ENCODE measurements around the gene FGD4. TPM values are rescaled to one million over a fixed set of nuclear protein-coding genes. Genes with fewer than 3 reads are reported as not detected.

The FGD4 gene
- total and polyA plus RNA-seq, 2 donors from 2014 or later, result 4.9 to 55.5 TPM

DNA sequence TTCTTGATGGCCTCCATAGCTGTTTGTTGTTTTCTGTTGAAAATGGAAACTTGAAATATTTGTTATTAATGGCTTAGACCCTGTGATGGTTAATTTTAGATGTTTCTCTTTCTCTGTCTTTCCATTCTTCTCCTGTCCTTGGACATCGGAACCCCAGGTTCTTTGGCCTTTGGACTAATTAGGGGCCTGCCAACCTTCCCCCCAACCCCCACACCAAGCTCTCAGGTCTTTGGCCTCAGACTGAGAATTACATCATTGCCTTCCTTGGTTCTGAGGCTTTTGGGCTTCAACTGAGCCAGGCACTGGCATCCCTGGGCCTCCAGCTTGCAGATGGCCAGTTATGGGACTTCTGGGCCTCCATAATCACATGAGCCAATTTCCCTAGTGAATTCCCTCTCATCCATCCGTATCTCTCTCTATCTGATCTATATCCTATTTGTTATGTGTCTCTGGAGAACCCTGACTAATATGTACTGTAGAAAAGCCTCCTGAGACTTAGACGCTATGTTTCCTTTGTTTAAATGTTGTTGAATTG lies 71.6 kb downstream of the FGD4 start:
- Histone ChIP-seq H3K9ac (ENCODE audit: low read length in 3 of 3) (no peak overlapping the region), H3K27ac (ENCODE audit: low read depth in 2 of 2, low read length in 2 of 2) (no peak overlapping the region), H3K4me1 (ENCODE audit: control insufficient read depth in 2 of 3, insufficient read depth in 2 of 3, low read depth in 1 of 3, low read length in 3 of 3) (peaks cover 0 to 18% (median 5%) of the 10 kb centered on the region in 3 donors), H3K9me3 (ENCODE audit: control insufficient read depth in 2 of 3, insufficient read depth in 1 of 3, low read length in 3 of 3) (no peaks in the 10 kb centered on the region), H3K27me3 (ENCODE audit: control insufficient read depth, insufficient read depth, low read length) (no peaks in the 10 kb centered on the region), H3K4me3 (ENCODE audit: low read length in 3 of 3) (peak overlapping the region in 1 of 3 donors; percentile 22), H3K36me3 (ENCODE audit: control insufficient read depth in 2 of 3, insufficient read depth in 3 of 3, low read length in 3 of 3) (no peaks in the 10 kb centered on the region)
- TF ChIP-seq, protein P1, sequence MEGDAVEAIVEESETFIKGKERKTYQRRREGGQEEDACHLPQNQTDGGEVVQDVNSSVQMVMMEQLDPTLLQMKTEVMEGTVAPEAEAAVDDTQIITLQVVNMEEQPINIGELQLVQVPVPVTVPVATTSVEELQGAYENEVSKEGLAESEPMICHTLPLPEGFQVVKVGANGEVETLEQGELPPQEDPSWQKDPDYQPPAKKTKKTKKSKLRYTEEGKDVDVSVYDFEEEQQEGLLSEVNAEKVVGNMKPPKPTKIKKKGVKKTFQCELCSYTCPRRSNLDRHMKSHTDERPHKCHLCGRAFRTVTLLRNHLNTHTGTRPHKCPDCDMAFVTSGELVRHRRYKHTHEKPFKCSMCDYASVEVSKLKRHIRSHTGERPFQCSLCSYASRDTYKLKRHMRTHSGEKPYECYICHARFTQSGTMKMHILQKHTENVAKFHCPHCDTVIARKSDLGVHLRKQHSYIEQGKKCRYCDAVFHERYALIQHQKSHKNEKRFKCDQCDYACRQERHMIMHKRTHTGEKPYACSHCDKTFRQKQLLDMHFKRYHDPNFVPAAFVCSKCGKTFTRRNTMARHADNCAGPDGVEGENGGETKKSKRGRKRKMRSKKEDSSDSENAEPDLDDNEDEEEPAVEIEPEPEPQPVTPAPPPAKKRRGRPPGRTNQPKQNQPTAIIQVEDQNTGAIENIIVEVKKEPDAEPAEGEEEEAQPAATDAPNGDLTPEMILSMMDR (IDR thresholded peaks at IDR 0.05; ENCODE audit: borderline replicate concordance, extremely low read depth, insufficient read depth), result no peak
- intact Hi-C loops (cut with DNase I), result no loop called here
- FAIRE-seq, result no peak
- no peak for DNase-seq

DNA sequence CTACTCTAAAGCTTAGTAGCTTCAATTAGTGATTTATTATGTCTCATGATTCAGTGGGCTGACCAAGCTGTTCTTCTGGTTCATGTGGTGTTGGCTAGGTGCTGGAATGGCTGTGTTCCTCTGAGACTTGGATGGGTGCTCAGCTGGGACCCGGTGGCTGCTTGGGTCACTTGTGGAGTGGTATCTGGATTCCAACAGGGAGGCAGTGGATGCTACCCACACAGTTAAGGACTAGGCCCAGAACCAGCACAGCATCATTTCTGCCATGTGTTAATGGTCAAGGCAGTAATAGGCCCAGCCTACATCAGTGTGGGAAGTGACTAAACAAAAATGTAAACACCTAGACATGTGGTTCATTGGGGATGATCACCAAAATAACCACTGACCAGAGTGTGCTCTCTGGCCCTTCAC lies 72.2 kb downstream of the FGD4 start:
- TF ChIP-seq, protein P1 (IDR thresholded peaks at IDR 0.05; ENCODE audit: borderline replicate concordance, extremely low read depth, insufficient read depth), result no peak
- Histone ChIP-seq H3K9ac (ENCODE audit: low read length in 3 of 3) (no peak overlapping the region), H3K36me3 (ENCODE audit: control insufficient read depth in 2 of 3, insufficient read depth in 3 of 3, low read length in 3 of 3) (no peaks in the 10 kb centered on the region), H3K9me3 (ENCODE audit: control insufficient read depth in 2 of 3, insufficient read depth in 1 of 3, low read length in 3 of 3) (no peaks in the 10 kb centered on the region), H3K27me3 (ENCODE audit: control insufficient read depth, insufficient read depth, low read length) (no peaks in the 10 kb centered on the region), H3K27ac (ENCODE audit: low read depth in 2 of 2, low read length in 2 of 2) (no peak overlapping the region), H3K4me1 (ENCODE audit: control insufficient read depth in 2 of 3, insufficient read depth in 2 of 3, low read depth in 1 of 3, low read length in 3 of 3) (peaks cover 0 to 18% (median 10%) of the 10 kb centered on the region in 3 donors), H3K4me3 (ENCODE audit: low read length in 3 of 3) (peak overlapping the region in 1 of 3 donors; percentile 22)
- DNase-seq (no peak), FAIRE-seq (no peak)
- intact Hi-C loops (cut with DNase I), result no loop called here

DNA sequence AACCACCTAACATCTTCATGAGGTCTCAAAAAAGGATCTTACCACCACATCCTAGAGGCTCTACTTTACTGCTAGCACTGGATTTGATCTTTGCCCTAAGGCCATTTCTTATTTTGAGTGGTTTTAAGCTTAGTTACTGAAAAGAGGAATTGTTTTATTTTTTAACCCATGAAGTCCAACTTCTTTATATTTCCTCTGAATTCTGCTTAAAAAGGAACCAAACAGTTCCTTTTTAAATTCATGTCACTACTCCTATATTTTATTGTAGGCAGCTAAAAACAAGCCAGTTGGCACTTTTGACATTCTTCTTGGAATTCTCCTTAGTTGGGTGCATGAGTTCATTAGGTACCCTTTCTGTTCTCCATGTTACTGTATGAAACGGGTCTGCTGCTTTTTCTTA lies 76.4 kb downstream of the FGD4 start:
- H3K9me3 ChIP-seq (ENCODE audit: control insufficient read depth in 2 of 3, insufficient read depth in 1 of 3, low read length in 3 of 3), result no peaks in the 10 kb centered on the region
- no peak overlapping the region for H3K4me3 ChIP-seq (ENCODE audit: low read length in 3 of 3)
- TF ChIP-seq, protein P1 (IDR thresholded peaks at IDR 0.05; ENCODE audit: borderline replicate concordance, extremely low read depth, insufficient read depth), result no peak
- no peak for DNase-seq
- peaks cover 0 to 22% (median 10%) of the 10 kb centered on the region in 3 donors for H3K4me1 ChIP-seq (ENCODE audit: control insufficient read depth in 2 of 3, insufficient read depth in 2 of 3, low read depth in 1 of 3, low read length in 3 of 3)
- no peaks in the 10 kb centered on the region for H3K27me3 ChIP-seq (ENCODE audit: control insufficient read depth, insufficient read depth, low read length)
- no peaks in the 10 kb centered on the region for H3K36me3 ChIP-seq (ENCODE audit: control insufficient read depth in 2 of 3, insufficient read depth in 3 of 3, low read length in 3 of 3)
- FAIRE-seq, result no peak
- intact Hi-C loops (cut with DNase I), result no loop called here
- no peak overlapping the region for H3K9ac ChIP-seq (ENCODE audit: low read length in 3 of 3)
- H3K27ac ChIP-seq (ENCODE audit: low read depth in 2 of 2, low read length in 2 of 2), result no peak overlapping the region

DNA sequence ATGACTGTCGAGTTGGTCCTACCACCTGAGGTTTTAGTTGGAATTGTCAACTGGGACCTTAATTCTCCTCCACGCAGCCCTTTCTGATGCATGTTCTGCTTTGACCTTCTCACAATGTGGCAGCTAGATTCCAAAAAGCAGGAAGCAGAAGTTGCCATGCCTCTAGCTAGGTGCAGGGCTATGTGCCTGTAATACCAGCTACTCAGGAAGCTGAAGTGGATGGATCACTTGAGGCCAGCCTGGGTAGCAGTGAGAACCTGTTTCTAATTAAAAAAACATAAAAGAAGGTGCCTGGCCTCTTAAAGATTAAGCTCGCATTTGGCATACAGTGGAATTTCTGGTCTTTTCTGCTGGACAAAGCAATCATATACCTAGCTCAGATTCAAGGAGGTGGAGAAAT lies 77.1 kb downstream of the FGD4 start:
- peaks cover 0 to 15% (median 6%) of the 10 kb centered on the region in 3 donors for H3K4me1 ChIP-seq (ENCODE audit: control insufficient read depth in 2 of 3, insufficient read depth in 2 of 3, low read depth in 1 of 3, low read length in 3 of 3)
- intact Hi-C loops (cut with DNase I), result no loop called here
- no peak overlapping the region for H3K9ac ChIP-seq (ENCODE audit: low read length in 3 of 3)
- no peaks in the 10 kb centered on the region for H3K36me3 ChIP-seq (ENCODE audit: control insufficient read depth in 2 of 3, insufficient read depth in 3 of 3, low read length in 3 of 3)
- TF ChIP-seq, protein P1 (IDR thresholded peaks at IDR 0.05; ENCODE audit: borderline replicate concordance, extremely low read depth, insufficient read depth), result no peak
- no peaks in the 10 kb centered on the region for H3K27me3 ChIP-seq (ENCODE audit: control insufficient read depth, insufficient read depth, low read length)
- FAIRE-seq, result no peak
- DNase-seq, result peak in 2 of 5 donors; percentile 29 to 53
- no peaks in the 10 kb centered on the region for H3K9me3 ChIP-seq (ENCODE audit: control insufficient read depth in 2 of 3, insufficient read depth in 1 of 3, low read length in 3 of 3)
- no peak overlapping the region for H3K4me3 ChIP-seq (ENCODE audit: low read length in 3 of 3)
- peak overlapping the region; percentile 39 to 41 for H3K27ac ChIP-seq (ENCODE audit: low read depth in 2 of 2, low read length in 2 of 2)

Measured in kidney (tissue), 14 donors.